Erythroblast (primary cell): ENCODE data around the gene PPP2R2C.

ENCODE experiments used
- GATA1 ChIP-seq: IDR thresholded peaks from 2 replicates; pipeline ENCODE4 v1.6.1; 2011; ENCODE audit warnings: low read depth, mild to moderate bottlenecking, control low read depth, low read length, moderate library complexity
- POLR2A ChIP-seq: IDR thresholded peaks from 2 replicates; pipeline ENCODE4 v1.6.1; 2011; ENCODE audit warnings: mild to moderate bottlenecking, low read length

GRCh38 chr4:6325788-6326290 lies 146.6 kb downstream of the PPP2R2C start:
- TF ChIP-seq POLR2A (no peak), GATA1 (no peak)
